T-cell (primary cell): ENCODE results near the gene GRAMD1C. TPM values are rescaled to one million over a fixed set of nuclear protein-coding genes. Genes with fewer than 3 reads are reported as not detected.

Source experiments
- ATAC-seq, 4 experiments: fragments of 200-7000 bp in 3 of 4; fragments of 150-1000 bp in 1 of 4; cut with Tn5 transposase; replicated peaks in 1 of 4; 1 replicate in 3 of 4; 2 replicates in 1 of 4; pipeline ENCODE4 v1.10.0; 2021; ENCODE audit warnings: moderate library complexity in 3 of 4, mild to moderate bottlenecking in 2 of 4, moderate number of reproducible peaks in 1 of 4
- CTCF ChIA-PET, 2 donors: fragments of 300-600 bp; sonication (Branson Sonifier 250); formaldehyde crosslinking; loops; one replicate each; lab custom pipeline; 2022; ENCODE audit warnings: antibody characterized with exemption in 2 of 2; lab: Charles Lee
- POLR2A ChIA-PET, 2 donors: fragments of 300-600 bp; sonication (Branson Sonifier 250); formaldehyde crosslinking; loops; one replicate each; lab custom pipeline; 2022; ENCODE audit warnings: antibody characterized with exemption in 2 of 2; lab: Charles Lee
- DNase-seq, 35 experiments: peaks; one replicate each; pipeline versions ENCODE4 v3.0.0 to v3.0.0-alpha.2; 2013 to 2023
- H3K27ac ChIP-seq: one replicate; pipeline ENCODE4 v1.5.1; 2013; ENCODE audit warnings: low read length
- H3K27me3 ChIP-seq, 2 experiments: replicated peaks in 1 of 2; 1 replicate in 1 of 2; 2 replicates in 1 of 2; pipeline versions ENCODE4 v1.6.1 to v1.7.0; 2013; ENCODE audit warnings: low read length in 1 of 2, mixed read lengths in 1 of 2; ENCODE audit not compliant: control insufficient read depth in 2 of 2, insufficient read depth in 2 of 2; ENCODE audit errors: extremely low read depth in 1 of 2
- H3K36me3 ChIP-seq, 2 donors: 1 replicate in 1 of 2; 2 replicates in 1 of 2; pipeline versions ENCODE4 v1.6.1 to v1.7.0; 2013; ENCODE audit warnings: low read length in 1 of 2; ENCODE audit not compliant: control insufficient read depth in 2 of 2, insufficient read depth in 1 of 2; ENCODE audit errors: extremely low read depth in 1 of 2
- H3K4me1 ChIP-seq, 2 experiments: 1 replicate in 1 of 2; 2 replicates in 1 of 2; pipeline versions ENCODE4 v1.6.1 to v1.7.0; 2013; ENCODE audit warnings: low read length in 2 of 2, mixed read lengths in 1 of 2; ENCODE audit not compliant: insufficient read depth in 2 of 2, control insufficient read depth in 1 of 2; ENCODE audit errors: extremely low read depth in 1 of 2
- H3K4me3 ChIP-seq, 2 donors: 1 replicate in 1 of 2; 2 replicates in 1 of 2; pipeline versions ENCODE4 v1.5.1 to v1.7.0; 2013; ENCODE audit warnings: mild to moderate bottlenecking in 2 of 2, low read length in 1 of 2, moderate library complexity in 1 of 2; ENCODE audit not compliant: control insufficient read depth in 1 of 2; ENCODE audit errors: extremely low read depth in 1 of 2
- H3K9me3 ChIP-seq: 2 replicates; pipeline ENCODE4 v1.7.0; 2013
- H3K27ac Mint-ChIP-seq, 2 donors: one replicate each; pipeline ENCODE4 v1.8.0; 2020 to 2021; ENCODE audit warnings: mild to moderate bottlenecking in 2 of 2, mixed read lengths in 2 of 2
- H3K27me3 Mint-ChIP-seq, 2 donors: one replicate each; pipeline ENCODE4 v1.8.0; 2021 to 2022; ENCODE audit warnings: mixed read lengths in 2 of 2
- H3K36me3 Mint-ChIP-seq: one replicate; pipeline ENCODE4 v1.8.0; 2021; ENCODE audit warnings: mixed read lengths
- H3K4me1 Mint-ChIP-seq, 3 donors: one replicate each; pipeline ENCODE4 v1.8.0; 2020 to 2022; ENCODE audit warnings: mixed read lengths in 3 of 3, mild to moderate bottlenecking in 1 of 3
- H3K4me3 Mint-ChIP-seq, 3 donors: one replicate each; pipeline ENCODE4 v1.8.0; 2020 to 2022; ENCODE audit warnings: mild to moderate bottlenecking in 3 of 3, mixed read lengths in 3 of 3, moderate library complexity in 3 of 3
- H3K9me3 Mint-ChIP-seq, 3 donors: one replicate each; pipeline ENCODE4 v1.8.0; 2020 to 2022; ENCODE audit warnings: mixed read lengths in 3 of 3
- WGBS: methylation state at CpG from one replicate; pipeline ENCODE4 v1.1.5; 2013; ENCODE audit warnings: missing lambda C conversion rate; ENCODE audit not compliant: insufficient coverage; 5-methylcytosine and 5-hydroxymethylcytosine counted together
- total RNA-seq, 35 experiments: library from RNA in 6 of 35; stranded (reverse) in 6 of 35; fragments of 120-200 nt in 1 of 35; gene quantifications; one replicate each; pipeline versions ENCODE4 v1.2.1 to v1.2.4 and lab custom pipeline; 2013 to 2026

GRAMD1C gene
- total RNA-seq, 5 donors from 2014 or later (not counting 1 experiment from before 2014, with no cell fraction given) = 0.43 to 2.7 (median 1.4) TPM

DNA sequence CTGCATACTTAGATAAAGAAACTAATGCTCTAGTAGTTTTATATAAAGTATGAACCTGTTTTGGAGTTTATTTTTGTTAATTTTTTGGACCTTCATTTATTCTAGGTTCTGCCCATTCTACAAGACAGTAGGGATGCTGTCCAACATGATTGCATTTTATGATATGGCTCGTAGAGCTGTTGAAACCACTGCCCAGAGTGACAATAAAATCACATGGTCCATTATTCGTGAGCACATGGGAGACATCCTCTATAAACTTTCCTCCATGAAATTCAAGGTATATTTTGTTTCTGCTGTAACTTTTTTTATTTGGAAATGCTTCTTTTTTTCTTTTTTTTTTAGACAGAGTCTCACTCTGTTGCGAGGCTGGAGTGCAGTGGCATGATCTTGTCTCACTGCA lies 33.3 kb upstream of the GRAMD1C start:
- Histone ChIP-seq H3K27me3 (no peaks in the 10 kb centered on the region), H3K27ac (no peak overlapping the region), H3K4me3 (no peak overlapping the region), H3K36me3 (peaks cover 19 to 33% of the 10 kb centered on the region in 2 donors), H3K4me1 (no peaks in the 10 kb centered on the region), H3K9me3 (no peaks in the 10 kb centered on the region)
- POLR2A ChIA-PET = no interaction called here
- Mint-ChIP-seq H3K27ac (no peak overlapping the region), H3K9me3 (no peaks in the 10 kb centered on the region), H3K27me3 (no peaks in the 10 kb centered on the region), H3K4me3 (no peak overlapping the region), H3K4me1 (no peaks in the 10 kb centered on the region), H3K36me3 (peaks cover 48% of the 10 kb centered on the region)
- WGBS = 100% methylated on average over 1 of the region's 3 CpGs
- ATAC-seq = no peak
- no peak for DNase-seq
- CTCF ChIA-PET = interaction anchor here in 1 of 2 donors (0.6 to 1.0 kb wide), 2 partner anchors 60 to 1262 kb away, joined by 3 to 4 read pairs; no protein-coding TSS in a partner anchor

DNA sequence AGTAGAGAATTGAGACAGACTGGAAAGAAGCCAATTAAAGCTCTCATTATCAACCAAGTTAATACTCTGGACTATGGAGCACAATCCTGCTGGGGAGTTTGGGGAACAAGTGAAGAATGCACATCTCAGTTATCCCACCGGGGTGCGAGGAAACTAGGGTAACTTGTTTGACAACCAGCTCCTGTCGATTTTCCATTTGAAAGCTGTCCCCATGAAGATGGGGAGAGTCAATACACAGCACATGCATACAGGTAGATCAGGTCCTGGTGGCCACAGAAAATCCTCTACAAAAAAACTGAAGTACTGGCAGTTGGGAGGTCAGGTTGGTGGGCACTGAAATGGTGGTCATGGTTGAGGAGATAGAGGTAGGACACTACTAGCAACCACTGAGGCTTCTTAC lies 25.7 kb upstream of the GRAMD1C start:
- no peaks in the 10 kb centered on the region for H3K4me1 Mint-ChIP-seq
- peaks cover 25% of the 10 kb centered on the region for H3K36me3 Mint-ChIP-seq
- no peak overlapping the region for H3K4me3 Mint-ChIP-seq
- Histone ChIP-seq H3K4me3 (no peak overlapping the region), H3K27ac (no peak overlapping the region), H3K36me3 (peaks cover 0 to 16% of the 10 kb centered on the region in 2 donors), H3K9me3 (no peaks in the 10 kb centered on the region), H3K4me1 (no peaks in the 10 kb centered on the region), H3K27me3 (no peaks in the 10 kb centered on the region)
- ChIA-PET CTCF (interaction anchor here in 1 of 2 donors (0.6 kb wide), 1 partner anchor 401 kb away, joined by 5 read pairs; no protein-coding TSS in a partner anchor), POLR2A (no interaction called here)
- no peaks in the 10 kb centered on the region for H3K27me3 Mint-ChIP-seq
- ATAC-seq (no peak), DNase-seq (no peak)
- no peak overlapping the region for H3K27ac Mint-ChIP-seq
- WGBS = 100% methylated on average over 2 of the region's 3 CpGs
- no peaks in the 10 kb centered on the region for H3K9me3 Mint-ChIP-seq

DNA sequence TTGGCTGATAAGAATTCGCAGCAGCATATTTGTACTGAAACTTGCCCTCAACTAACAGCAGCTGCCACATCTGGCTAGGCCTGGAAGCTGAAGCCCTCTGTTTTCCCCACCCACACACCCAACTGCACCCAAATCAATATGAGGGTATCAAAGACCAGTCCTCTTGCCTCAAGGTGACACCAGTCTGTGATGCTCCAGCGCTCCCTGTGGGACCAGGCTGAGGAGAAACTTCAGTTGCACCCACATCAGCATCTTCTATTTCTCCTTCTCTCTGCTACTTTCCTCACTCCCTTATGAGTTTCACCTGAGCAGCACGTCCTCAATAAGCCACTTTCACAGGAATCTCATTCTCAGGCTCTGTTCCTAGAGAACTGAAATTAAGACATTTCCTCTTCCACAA lies 18.7 kb upstream of the GRAMD1C start:
- Histone ChIP-seq H3K4me3 (no peak overlapping the region), H3K9me3 (no peaks in the 10 kb centered on the region), H3K27ac (no peak overlapping the region), H3K36me3 (no peaks in the 10 kb centered on the region), H3K27me3 (no peaks in the 10 kb centered on the region), H3K4me1 (no peaks in the 10 kb centered on the region)
- Mint-ChIP-seq H3K27me3 (no peaks in the 10 kb centered on the region), H3K36me3 (no peaks in the 10 kb centered on the region), H3K4me1 (no peaks in the 10 kb centered on the region), H3K27ac (no peak overlapping the region), H3K9me3 (no peaks in the 10 kb centered on the region), H3K4me3 (no peak overlapping the region)
- 56% methylated on average over 1 of the region's 3 CpGs for WGBS
- ChIA-PET CTCF (interaction anchor here in 1 of 2 donors (0.6 to 0.7 kb wide), 2 partner anchors 17 to 34 kb away, joined by 3 to 5 read pairs; no protein-coding TSS in a partner anchor), POLR2A (no interaction called here)
- ATAC-seq (no peak), DNase-seq (no peak)

DNA sequence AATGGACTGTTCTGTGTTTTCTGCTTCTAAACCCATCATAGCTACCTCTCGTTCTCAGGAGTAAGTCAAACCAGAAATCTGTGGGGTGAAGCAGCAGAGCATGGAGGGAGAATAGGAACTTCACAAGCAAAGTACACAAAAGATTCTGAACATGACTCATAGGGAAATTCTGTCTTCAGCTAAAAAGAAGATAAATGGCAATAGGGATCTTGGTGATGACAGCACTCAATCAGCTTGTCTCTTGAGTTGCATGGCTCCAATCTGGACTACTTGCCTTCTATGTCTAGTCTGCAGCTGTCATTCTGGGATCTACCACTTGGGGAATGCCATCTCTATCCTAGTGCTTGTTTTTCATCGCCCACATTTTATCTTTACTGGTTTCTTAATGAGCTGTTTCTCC lies 13.5 kb upstream of the GRAMD1C start:
- Histone ChIP-seq H3K36me3 (no peaks in the 10 kb centered on the region), H3K4me1 (no peaks in the 10 kb centered on the region), H3K27ac (no peak overlapping the region), H3K4me3 (no peak overlapping the region), H3K27me3 (no peaks in the 10 kb centered on the region), H3K9me3 (no peaks in the 10 kb centered on the region)
- ATAC-seq (no peak), DNase-seq (no peak)
- Mint-ChIP-seq H3K4me1 (peaks cover 0 to 10% (median 4%) of the 10 kb centered on the region in 3 donors), H3K27ac (no peak overlapping the region), H3K9me3 (no peaks in the 10 kb centered on the region), H3K4me3 (no peak overlapping the region), H3K27me3 (peaks cover 0 to 1% of the 10 kb centered on the region in 2 donors), H3K36me3 (no peaks in the 10 kb centered on the region)
- POLR2A ChIA-PET = no interaction called here
- CTCF ChIA-PET = interaction anchor here (0.5 to 1.2 kb wide), 4 partner anchors 8 to 88 kb away, joined by 3 to 4 read pairs (median 3); partner anchors contain the start of gene GRAMD1C (in 1 of the 2)
- WGBS = no CpG with 5 or more reads among the region's 2 CpGs

DNA sequence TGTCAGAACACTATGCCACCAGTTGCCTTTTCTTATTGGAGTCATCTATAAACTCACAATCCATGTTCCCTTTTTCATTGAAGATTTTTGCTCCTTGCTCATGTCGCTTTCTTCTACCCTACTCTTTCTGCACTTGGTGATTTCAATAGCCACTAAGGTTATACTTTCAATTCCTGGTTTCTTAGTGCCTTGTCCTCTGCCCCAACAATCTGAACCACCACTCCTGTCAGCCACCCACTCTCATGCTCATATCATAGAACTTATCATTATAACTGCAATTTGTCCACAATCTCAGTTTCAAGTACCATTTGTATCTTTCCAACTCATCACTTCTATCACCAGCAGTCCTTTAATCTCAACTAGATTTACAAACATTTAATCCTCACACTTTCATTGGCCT lies 10.0 kb upstream of the GRAMD1C start:
- Histone ChIP-seq H3K27me3 (no peaks in the 10 kb centered on the region), H3K9me3 (no peaks in the 10 kb centered on the region), H3K36me3 (no peaks in the 10 kb centered on the region), H3K4me1 (peaks cover 3 to 4% of the 10 kb centered on the region in 2 experiments), H3K27ac (no peak overlapping the region), H3K4me3 (no peak overlapping the region)
- DNase-seq = no peak
- 89% methylated on average over 1 of the region's 1 CpG for WGBS
- Mint-ChIP-seq H3K9me3 (peaks cover 0 to 10% (median 10%) of the 10 kb centered on the region in 3 donors), H3K36me3 (no peaks in the 10 kb centered on the region), H3K27me3 (peaks cover 0 to 1% of the 10 kb centered on the region in 2 donors), H3K27ac (peak overlapping the region in 1 of 2 donors; percentile 10), H3K4me1 (peaks cover 0 to 30% (median 20%) of the 10 kb centered on the region in 3 donors), H3K4me3 (no peak overlapping the region)
- POLR2A ChIA-PET = no interaction called here
- ATAC-seq = no peak
- CTCF ChIA-PET = interaction anchor here in 1 of 2 donors (0.5 kb wide), 1 partner anchor 10 kb away, joined by 6 read pairs; the partner anchor contains the start of gene GRAMD1C

DNA sequence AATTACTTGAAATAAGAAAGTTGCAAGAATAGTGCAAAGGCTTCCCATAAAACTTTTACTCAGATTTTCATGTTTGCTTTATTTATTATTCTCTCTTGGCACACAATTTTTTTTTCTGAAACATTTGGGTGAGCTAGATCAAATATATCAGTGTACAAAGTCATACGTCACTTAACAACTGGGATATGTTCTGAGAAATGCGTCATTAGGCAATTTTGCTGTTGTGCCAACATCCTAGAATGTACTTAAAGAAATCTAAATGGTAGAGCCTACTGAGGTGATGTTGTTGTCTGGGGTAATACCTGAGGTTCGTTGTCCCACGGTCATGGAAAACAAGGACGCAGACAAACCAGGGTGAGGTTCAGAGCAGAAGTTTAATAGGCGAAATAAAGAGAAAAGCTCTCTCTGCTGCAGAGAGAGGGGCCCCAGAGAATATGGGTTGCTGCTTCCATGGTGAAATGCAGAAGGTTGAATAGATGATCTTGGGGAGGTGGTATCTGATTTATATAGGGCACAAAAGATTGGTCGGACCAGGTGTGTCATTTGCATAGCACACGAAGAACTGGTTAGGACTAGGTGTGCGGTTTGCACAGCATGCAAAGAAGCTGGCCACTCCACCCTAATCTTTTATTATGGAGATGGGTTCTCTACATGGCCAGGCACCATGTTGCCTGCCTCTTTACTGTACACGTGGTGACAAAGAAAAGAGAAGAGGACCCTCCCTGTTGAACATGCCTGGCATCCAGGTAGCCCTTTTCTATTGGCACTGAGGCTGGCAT lies 8.8 kb upstream of the GRAMD1C start:
- peaks cover 3 to 4% of the 10 kb centered on the region in 2 experiments for H3K4me1 ChIP-seq
- H3K9me3 ChIP-seq = no peaks in the 10 kb centered on the region
- peaks cover 0 to 10% (median 10%) of the 10 kb centered on the region in 3 donors for H3K9me3 Mint-ChIP-seq
- H3K27me3 ChIP-seq = no peaks in the 10 kb centered on the region
- no peak for ATAC-seq
- no peak overlapping the region for H3K4me3 Mint-ChIP-seq
- ChIA-PET CTCF (interaction anchor here in 1 of 2 donors (0.6 kb wide), 1 partner anchor 241 kb away, joined by 9 read pairs; no protein-coding TSS in a partner anchor), POLR2A (interaction anchor here in 1 of 2 donors (0.7 kb wide), 1 partner anchor 708 kb away, joined by 3 read pairs; no protein-coding TSS in a partner anchor)
- no peak overlapping the region for H3K27ac ChIP-seq
- peaks cover 0 to 1% of the 10 kb centered on the region in 2 donors for H3K27me3 Mint-ChIP-seq
- H3K36me3 Mint-ChIP-seq = no peaks in the 10 kb centered on the region
- H3K36me3 ChIP-seq = no peaks in the 10 kb centered on the region
- 83% methylated on average over 7 of the region's 10 CpGs for WGBS
- no peak overlapping the region for H3K4me3 ChIP-seq
- peak overlapping the region; percentile 68 to 78 for H3K27ac Mint-ChIP-seq
- peaks cover 0 to 30% (median 20%) of the 10 kb centered on the region in 3 donors for H3K4me1 Mint-ChIP-seq
- DNase-seq = no peak
